SK-N-DZ (cell line): ENCODE measurements around the gene MEIG1. TPM values are rescaled to one million over a fixed set of nuclear protein-coding genes. Genes with fewer than 3 reads are reported as not detected.
"Not testable (repeated sequence)": the region's sequence is repeated elsewhere in the genome, so short reads cannot be mapped to it uniquely, and the experiment has no call there.

Source experiments
- DNase-seq: peaks from one replicate; pipeline ENCODE4 v3.0.0-alpha.2; 2015; ENCODE audit warnings: low spot score
- polyA plus RNA-seq, 2 experiments: library from polyadenylated mRNA; depleted of rRNA; stranded (reverse); fragments of >200 nt; gene quantifications; 2 replicates each; pipeline ENCODE4 v1.2.3, GENCODE V29; 2014

MEIG1 gene
- polyA plus RNA-seq (2014; cell fraction: cytosol; rRNA removed) = not detected in 2 replicates
- polyA plus RNA-seq (2014; cell fraction: nucleus; rRNA removed) = not detected in 2 replicates

GRCh38 chr10:14959221-14960057 lies at the start of gene MEIG1:
TSS of gene MEIG1 (plus strand) at chr10:14959388. CDS start at chr10:14966469, 7,081 bp downstream.
- DNase-seq = peak; percentile 93

GRCh38 chr10:14910953-14911352 lies 48.2 kb upstream of the MEIG1 start:
- no peak for DNase-seq

- no peak for DNase-seq
These were observed 47.4 kb upstream of the MEIG1 start for GRCh38 chr10:14911801-14912200.

GRCh38 chr10:14916600-14916999 lies 42.6 kb upstream of the MEIG1 start:
- no peak for DNase-seq

- no peak for DNase-seq
These were observed 41.4 kb upstream of the MEIG1 start for GRCh38 chr10:14917827-14918226.

GRCh38 chr10:14918964-14919363 lies 40.2 kb upstream of the MEIG1 start:
- no peak for DNase-seq

- no peak for DNase-seq
These were observed 35.2 kb upstream of the MEIG1 start for GRCh38 chr10:14924013-14924412.

GRCh38 chr10:14925268-14925667 lies 33.9 kb upstream of the MEIG1 start:
- no peak for DNase-seq

- no peak for DNase-seq
These were observed 33.1 kb upstream of the MEIG1 start for GRCh38 chr10:14926061-14926470.

GRCh38 chr10:14926722-14927416 lies 32.3 kb upstream of the MEIG1 start:
- DNase-seq = no peak

- DNase-seq = no peak
These were observed 28.6 kb upstream of the MEIG1 start for GRCh38 chr10:14930610-14931009.

GRCh38 chr10:14936584-14936983 lies 22.6 kb upstream of the MEIG1 start:
- DNase-seq = no peak

GRCh38 chr10:14938971-14939370 lies 20.2 kb upstream of the MEIG1 start:
- not testable (repeated sequence) for DNase-seq

- not testable (repeated sequence) for DNase-seq
These were observed 16.8 kb upstream of the MEIG1 start for GRCh38 chr10:14942147-14942949.

GRCh38 chr10:14942950-14943338 lies 16.2 kb upstream of the MEIG1 start:
- not testable (repeated sequence) for DNase-seq

GRCh38 chr10:14945108-14945507 lies 14.1 kb upstream of the MEIG1 start:
- DNase-seq = no peak

GRCh38 chr10:14947268-14947667 lies 11.9 kb upstream of the MEIG1 start:
- no peak for DNase-seq

GRCh38 chr10:14949291-14949690 lies 9.9 kb upstream of the MEIG1 start:
- no peak for DNase-seq

GRCh38 chr10:14952851-14953423 lies 6.3 kb upstream of the MEIG1 start:
- DNase-seq = no peak

- no peak for DNase-seq
These were observed 5.7 kb upstream of the MEIG1 start for GRCh38 chr10:14953424-14954000.
